ENCODE data around the gene CRYZL1.

The CRYZL1 gene

GRCh38 chr21:33540711-33541104 lies 100.8 kb downstream of the CRYZL1 start:
- peak overlapping the region; percentile 97 for H3K9ac ChIP-seq (ENCODE audit: low read length)
- TF ChIP-seq CTCF (IDR thresholded peaks at IDR 0.05; ENCODE audit: low read length) (no peak), EZH2 (IDR thresholded peaks at IDR 0.05; ENCODE audit: borderline replicate concordance, low read length) (no peak)

DNA sequence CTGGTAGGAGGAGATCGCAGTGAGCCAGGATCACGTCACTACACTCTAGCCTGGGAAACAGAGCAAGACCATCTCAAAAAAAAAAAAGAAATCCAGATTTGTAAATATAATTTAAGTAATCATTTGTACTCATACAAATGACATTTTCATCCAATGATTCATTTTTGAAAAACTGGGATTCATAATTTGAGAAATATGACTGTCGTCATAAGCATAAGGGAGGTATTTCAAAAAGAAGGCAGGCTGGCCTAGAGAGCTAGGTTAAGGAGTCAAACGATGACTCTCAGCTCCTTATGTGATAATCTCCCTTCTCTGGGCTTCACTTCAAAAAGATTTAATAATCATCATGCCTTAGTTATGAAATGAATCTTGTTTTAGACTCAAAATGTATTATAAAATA lies 101.9 kb downstream of the CRYZL1 start:
- peaks cover 40% of the 10 kb centered on the region for H3K79me2 ChIP-seq (ENCODE audit: insufficient read depth, low read length)
- H3K27me3 ChIP-seq (ENCODE audit: insufficient read depth, low read length), result no peaks in the 10 kb centered on the region
- no peak overlapping the region for H3K27ac ChIP-seq (ENCODE audit: low read depth, low read length, poor library complexity, severe bottlenecking)
- H3K4me2 ChIP-seq (ENCODE audit: low read length), result no peak overlapping the region
- H3K9me2 ChIP-seq (ENCODE audit: low read depth, low read length), result no peaks in the 10 kb centered on the region
- H3K9me3 ChIP-seq (ENCODE audit: low read length), result no peaks in the 10 kb centered on the region
- no peaks in the 10 kb centered on the region for H3F3A ChIP-seq (ENCODE audit: insufficient read depth, low read length)
- peaks cover 57% of the 10 kb centered on the region for H3K36me3 ChIP-seq (ENCODE audit: insufficient read depth, low read length)
- H3K4me3 ChIP-seq (ENCODE audit: low read depth, low read length, poor library complexity, severe bottlenecking), result no peak overlapping the region
- H2AFZ ChIP-seq (ENCODE audit: low read length), result no peak overlapping the region
- TF ChIP-seq EZH2 (IDR thresholded peaks at IDR 0.05; ENCODE audit: borderline replicate concordance, low read length) (no peak), CTCF (IDR thresholded peaks at IDR 0.05; ENCODE audit: low read length) (no peak)
- H3K9ac ChIP-seq (ENCODE audit: low read length), result no peak overlapping the region
- H4K20me1 ChIP-seq (ENCODE audit: insufficient read depth, low read length), result no peaks in the 10 kb centered on the region
- peaks cover 25% of the 10 kb centered on the region for H3K4me1 ChIP-seq (ENCODE audit: insufficient read depth, low read length, severe bottlenecking)

More at GRCh38 chr21:33540711-33541104, 100.8 kb downstream of the CRYZL1 start:
- Histone ChIP-seq H3K9me2 (ENCODE audit: low read depth, low read length) (no peaks in the 10 kb centered on the region), H3K4me1 (ENCODE audit: insufficient read depth, low read length, severe bottlenecking) (peaks cover 36% of the 10 kb centered on the region), H3K4me3 (ENCODE audit: low read depth, low read length, poor library complexity, severe bottlenecking) (peak overlapping the region; percentile 84), H3K9me3 (ENCODE audit: low read length) (no peaks in the 10 kb centered on the region), H3K4me2 (ENCODE audit: low read length) (peak overlapping the region; percentile 81), H3F3A (ENCODE audit: insufficient read depth, low read length) (no peaks in the 10 kb centered on the region), H3K36me3 (ENCODE audit: insufficient read depth, low read length) (peaks cover 46% of the 10 kb centered on the region), H3K27ac (ENCODE audit: low read depth, low read length, poor library complexity, severe bottlenecking) (peak overlapping the region; percentile 96), H2AFZ (ENCODE audit: low read length) (no peak overlapping the region), H3K79me2 (ENCODE audit: insufficient read depth, low read length) (peaks cover 51% of the 10 kb centered on the region), H3K27me3 (ENCODE audit: insufficient read depth, low read length) (no peaks in the 10 kb centered on the region), H4K20me1 (ENCODE audit: insufficient read depth, low read length) (no peaks in the 10 kb centered on the region; the same call in 1 of the 2 replicates)

All from OCI-LY1 (cell line).